Measurements from ENCODE around the gene CEACAM3.
A peak's percentile ranks its signal among the peaks of the same experiment; 100 is the strongest.

CEACAM3 gene

DNA sequence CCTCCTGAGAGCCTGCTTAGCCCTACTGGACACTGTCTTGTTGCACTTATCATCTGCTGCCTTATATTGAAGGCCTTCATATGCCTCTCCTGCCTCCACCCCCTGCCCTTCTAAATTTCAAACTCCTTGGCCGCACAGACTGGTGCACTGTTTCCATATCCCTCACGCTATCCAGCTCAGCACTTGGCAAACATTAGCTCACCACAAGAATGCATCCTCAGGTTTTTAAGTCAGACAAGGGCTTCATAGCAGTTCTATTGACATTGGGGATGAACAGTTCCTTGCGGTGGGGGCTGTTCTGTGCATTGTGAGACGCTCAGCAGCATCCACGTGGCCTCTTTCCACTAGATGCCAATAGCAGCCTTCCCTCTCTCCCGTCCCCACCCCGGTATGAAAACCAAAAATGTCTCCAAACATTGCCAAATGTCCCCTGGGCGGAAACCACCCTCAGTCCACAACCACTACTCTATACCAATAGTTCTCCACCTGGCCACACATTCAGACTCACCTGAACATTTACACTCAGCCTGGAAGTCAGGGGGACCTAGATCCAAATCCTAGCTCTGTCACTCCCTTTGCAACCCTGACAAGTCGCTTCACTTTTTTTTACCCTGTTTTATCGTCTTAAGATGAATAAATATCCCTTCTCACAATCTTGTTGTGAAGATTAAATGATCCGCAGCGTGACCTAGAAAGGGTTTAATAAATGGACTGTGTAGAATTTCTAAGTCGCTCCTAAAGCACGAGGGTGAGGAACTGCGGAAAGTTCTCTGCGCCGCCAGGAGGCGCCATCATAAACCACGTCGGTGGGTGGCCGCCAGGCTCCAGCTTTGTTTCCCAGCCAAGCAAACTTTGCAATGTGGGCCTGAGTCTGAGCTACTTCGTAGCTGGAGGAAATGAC, 3.6 kb upstream of the CEACAM3 start:
- Histone ChIP-seq H3K4me3 (ENCODE audit: low read depth, low read length, poor library complexity, severe bottlenecking) (no peak overlapping the region), H3K27me3 (ENCODE audit: insufficient read depth, low read length) (peaks cover 2% of the 10 kb centered on the region; the same call in 1 of the 2 replicates), H3K4me1 (ENCODE audit: insufficient read depth, low read length, severe bottlenecking) (no peaks in the 10 kb centered on the region), H4K20me1 (ENCODE audit: insufficient read depth, low read length) (no peaks in the 10 kb centered on the region), H3K4me2 (ENCODE audit: low read length) (no peak overlapping the region), H3F3A (ENCODE audit: insufficient read depth, low read length) (no peaks in the 10 kb centered on the region), H3K27ac (ENCODE audit: low read depth, low read length, poor library complexity, severe bottlenecking) (no peak overlapping the region), H3K9ac (ENCODE audit: low read length) (no peak overlapping the region), H2AFZ (ENCODE audit: low read length) (no peak overlapping the region), H3K36me3 (ENCODE audit: insufficient read depth, low read length) (no peaks in the 10 kb centered on the region), H3K9me3 (ENCODE audit: low read length) (no peaks in the 10 kb centered on the region), H3K9me2 (ENCODE audit: low read depth, low read length) (no peaks in the 10 kb centered on the region), H3K79me2 (ENCODE audit: insufficient read depth, low read length) (no peaks in the 10 kb centered on the region)
- TF ChIP-seq, protein P1, sequence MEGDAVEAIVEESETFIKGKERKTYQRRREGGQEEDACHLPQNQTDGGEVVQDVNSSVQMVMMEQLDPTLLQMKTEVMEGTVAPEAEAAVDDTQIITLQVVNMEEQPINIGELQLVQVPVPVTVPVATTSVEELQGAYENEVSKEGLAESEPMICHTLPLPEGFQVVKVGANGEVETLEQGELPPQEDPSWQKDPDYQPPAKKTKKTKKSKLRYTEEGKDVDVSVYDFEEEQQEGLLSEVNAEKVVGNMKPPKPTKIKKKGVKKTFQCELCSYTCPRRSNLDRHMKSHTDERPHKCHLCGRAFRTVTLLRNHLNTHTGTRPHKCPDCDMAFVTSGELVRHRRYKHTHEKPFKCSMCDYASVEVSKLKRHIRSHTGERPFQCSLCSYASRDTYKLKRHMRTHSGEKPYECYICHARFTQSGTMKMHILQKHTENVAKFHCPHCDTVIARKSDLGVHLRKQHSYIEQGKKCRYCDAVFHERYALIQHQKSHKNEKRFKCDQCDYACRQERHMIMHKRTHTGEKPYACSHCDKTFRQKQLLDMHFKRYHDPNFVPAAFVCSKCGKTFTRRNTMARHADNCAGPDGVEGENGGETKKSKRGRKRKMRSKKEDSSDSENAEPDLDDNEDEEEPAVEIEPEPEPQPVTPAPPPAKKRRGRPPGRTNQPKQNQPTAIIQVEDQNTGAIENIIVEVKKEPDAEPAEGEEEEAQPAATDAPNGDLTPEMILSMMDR (IDR thresholded peaks at IDR 0.05; ENCODE audit: low read length) = peak; percentile 92
- TF ChIP-seq EZH2 (IDR thresholded peaks at IDR 0.05; ENCODE audit: borderline replicate concordance, low read length) = no peak

DNA sequence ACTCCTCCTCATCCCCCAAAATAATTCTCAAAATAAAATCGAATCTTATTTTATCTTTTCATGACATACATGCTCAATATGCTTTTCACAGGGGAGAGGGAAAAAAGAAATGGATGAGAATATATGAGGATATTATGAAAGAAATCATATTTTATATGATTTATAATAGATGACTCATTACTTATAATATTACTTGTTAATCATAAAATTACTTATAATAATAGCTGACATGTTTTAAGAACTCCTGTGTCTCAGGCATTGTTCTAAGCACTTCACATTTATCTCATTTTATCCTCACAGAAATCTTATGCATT, 3.0 kb upstream of the CEACAM3 start:
- H3K27me3 ChIP-seq (ENCODE audit: insufficient read depth, low read length) = peaks cover 2% of the 10 kb centered on the region; the same call in 1 of the 2 replicates
- H3K4me3 ChIP-seq (ENCODE audit: low read depth, low read length, poor library complexity, severe bottlenecking) = no peak overlapping the region
- H3K9me2 ChIP-seq (ENCODE audit: low read depth, low read length) = no peaks in the 10 kb centered on the region
- TF ChIP-seq, protein P1 (IDR thresholded peaks at IDR 0.05; ENCODE audit: low read length) = no peak
- no peak for TF ChIP-seq EZH2 (IDR thresholded peaks at IDR 0.05; ENCODE audit: borderline replicate concordance, low read length)
- H3K36me3 ChIP-seq (ENCODE audit: insufficient read depth, low read length) = no peaks in the 10 kb centered on the region
- H3F3A ChIP-seq (ENCODE audit: insufficient read depth, low read length) = no peaks in the 10 kb centered on the region
- H3K9ac ChIP-seq (ENCODE audit: low read length) = no peak overlapping the region
- H3K27ac ChIP-seq (ENCODE audit: low read depth, low read length, poor library complexity, severe bottlenecking) = no peak overlapping the region
- H2AFZ ChIP-seq (ENCODE audit: low read length) = no peak overlapping the region
- no peaks in the 10 kb centered on the region for H3K4me1 ChIP-seq (ENCODE audit: insufficient read depth, low read length, severe bottlenecking)
- no peak overlapping the region for H3K4me2 ChIP-seq (ENCODE audit: low read length)
- H4K20me1 ChIP-seq (ENCODE audit: insufficient read depth, low read length) = no peaks in the 10 kb centered on the region
- no peaks in the 10 kb centered on the region for H3K79me2 ChIP-seq (ENCODE audit: insufficient read depth, low read length)
- no peaks in the 10 kb centered on the region for H3K9me3 ChIP-seq (ENCODE audit: low read length)

DNA sequence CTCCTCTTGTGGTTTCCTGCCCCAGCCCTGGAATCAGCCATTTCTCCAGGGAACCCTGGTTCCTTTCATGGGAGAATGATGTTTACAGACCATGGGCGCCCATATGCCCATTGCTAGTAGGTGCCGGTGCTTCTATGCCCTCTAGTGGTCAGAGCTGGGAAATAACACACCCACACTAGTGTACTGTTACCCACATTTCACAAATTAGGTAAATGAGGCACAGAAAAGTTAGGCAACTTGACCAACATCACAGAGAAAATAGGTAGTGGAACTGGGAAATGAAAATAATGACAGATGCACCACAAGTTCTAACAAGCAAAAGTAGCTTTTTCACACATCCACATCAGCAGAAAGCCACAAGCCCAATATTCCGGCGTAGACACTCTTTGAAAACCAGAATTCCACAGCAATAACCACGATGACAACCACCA, 1.3 kb upstream of the CEACAM3 start:
- Histone ChIP-seq H3F3A (ENCODE audit: insufficient read depth, low read length) (no peaks in the 10 kb centered on the region), H3K9me2 (ENCODE audit: low read depth, low read length) (no peaks in the 10 kb centered on the region), H4K20me1 (ENCODE audit: insufficient read depth, low read length) (no peaks in the 10 kb centered on the region), H3K79me2 (ENCODE audit: insufficient read depth, low read length) (no peaks in the 10 kb centered on the region), H3K36me3 (ENCODE audit: insufficient read depth, low read length) (no peaks in the 10 kb centered on the region), H3K27me3 (ENCODE audit: insufficient read depth, low read length) (peaks cover 2% of the 10 kb centered on the region; the same call in 1 of the 2 replicates), H2AFZ (ENCODE audit: low read length) (no peak overlapping the region), H3K9me3 (ENCODE audit: low read length) (no peaks in the 10 kb centered on the region), H3K4me3 (ENCODE audit: low read depth, low read length, poor library complexity, severe bottlenecking) (no peak overlapping the region), H3K4me2 (ENCODE audit: low read length) (no peak overlapping the region), H3K9ac (ENCODE audit: low read length) (no peak overlapping the region), H3K4me1 (ENCODE audit: insufficient read depth, low read length, severe bottlenecking) (no peaks in the 10 kb centered on the region), H3K27ac (ENCODE audit: low read depth, low read length, poor library complexity, severe bottlenecking) (no peak overlapping the region)
- no peak for TF ChIP-seq EZH2 (IDR thresholded peaks at IDR 0.05; ENCODE audit: borderline replicate concordance, low read length)
- TF ChIP-seq, protein P1 (IDR thresholded peaks at IDR 0.05; ENCODE audit: low read length) = peak; percentile 77

Data from OCI-LY1 (cell line).